K562 (cell line): Measurements from ENCODE around the gene LY6G6C. TPM values are rescaled to one million over a fixed set of nuclear protein-coding genes. Genes with fewer than 3 reads are reported as not detected.
A peak's percentile ranks its signal among the peaks of the same experiment; 100 is the strongest.

Experiments
- CCAR2 ChIP-seq: fragments of 200-400 bp; formaldehyde crosslinking; IDR thresholded peaks from 2 replicates; pipeline ENCODE4 v1.6.1; 2017; ENCODE audit warnings: mild to moderate bottlenecking, low read depth, low read length
- GABPB2 ChIP-seq: fragments of 250-450 bp; sonication (Bioruptor Pico); conservative IDR thresholded peaks from 2 replicates; pipeline ENCODE4 v1.5.1; 2021; ENCODE audit warnings: mild to moderate bottlenecking
- NRF1 ChIP-seq, 2 experiments: fragments of 450-650 bp; IDR thresholded peaks in 1 of 2; conservative IDR thresholded peaks in 1 of 2; 2 replicates each; pipeline ENCODE4 v1.6.1; 2014; ENCODE audit warnings: mild to moderate bottlenecking in 2 of 2
- PHF8 ChIP-seq: fragments of 200-600 bp; sonication (generic); IDR thresholded peaks from 2 replicates; pipeline ENCODE4 v1.6.1; 2012; ENCODE audit warnings: mixed run types, mild to moderate bottlenecking, inconsistent platforms, low read length, moderate library complexity, borderline replicate concordance
- STAG1 ChIP-seq: sonication (generic); formaldehyde crosslinking; IDR thresholded peaks from 2 replicates; pipeline ENCODE4 v1.5.0; 2020; ENCODE audit warnings: missing genetic modification reagents, borderline replicate concordance
- TBL1XR1 ChIP-seq, 2 experiments: IDR thresholded peaks; 2 replicates each; pipeline ENCODE4 v1.6.1; 2012; ENCODE audit warnings: improper control_type of control experiment in 2 of 2, low read length in 2 of 2, mild to moderate bottlenecking in 1 of 2
- ZNF175 ChIP-seq: fragments of 200-800 bp; sonication (Bioruptor generic); IDR thresholded peaks from 2 replicates; pipeline ENCODE4 v1.6.1; 2016; ENCODE audit warnings: low read depth, mild to moderate bottlenecking, missing genetic modification characterization, missing compliant biosample characterization
- ZNF3 ChIP-seq: fragments of 250-450 bp; sonication (Bioruptor Pico); IDR thresholded peaks from 2 replicates; pipeline ENCODE4 v1.5.0; 2021; ENCODE audit warnings: mild to moderate bottlenecking, moderate library complexity
- polyA plus RNA-seq, 8 experiments: library from polyadenylated mRNA; depleted of rRNA in 4 of 8; stranded (reverse) in 5 of 8; unstranded in 3 of 8; fragments of >200 nt; fragmentation: Nextera tagmentation in 2 of 8; fragmentation: Illumina TruSeq in 1 of 8; extraction: Ambion mirVana in 2 of 8; extraction: Trizol in 1 of 8; gene quantifications; 2 replicates each; pipeline versions ENCODE4 v1.2.1 to v1.2.3, GENCODE V29; 2011 to 2014; ENCODE audit warnings: inconsistent platforms in 1 of 8, missing spikeins in 1 of 8
- total RNA-seq, 7 experiments: library from RNA; depleted of rRNA in 6 of 7; stranded (reverse); fragments of >200 nt in 6 of 7; fragmentation: Illumina TruSeq in 2 of 7; extraction: Trizol in 2 of 7; gene quantifications; 2 replicates each; pipeline versions ENCODE4 v1.2.1 to v1.2.3, GENCODE V29; 2011 to 2021; ENCODE audit warnings: low replicate concordance in 1 of 7
- TF ChIP-seq, protein P1 (sequence below), 2 experiments: fragments of 450-650 bp in 1 of 2; sonication (generic) in 1 of 2; formaldehyde crosslinking in 1 of 2; IDR thresholded peaks; 2 replicates each; pipeline versions ENCODE4 v1.7.1 to v1.9.0; 2016 to 2022; ENCODE audit warnings: inconsistent platforms in 1 of 2, mild to moderate bottlenecking in 1 of 2, missing genetic modification reagents in 1 of 2
- TF ChIP-seq, protein P2 (sequence below), 2 experiments: fragments of 450-650 bp; IDR thresholded peaks; 2 replicates each; pipeline ENCODE4 v1.6.1; 2016
- TF ChIP-seq, protein P3 (sequence below): fragments of 250-450 bp; sonication (Bioruptor Pico); IDR thresholded peaks from 2 replicates; pipeline ENCODE4 v1.4.0; 2020; ENCODE audit warnings: borderline replicate concordance
- TF ChIP-seq, protein P4 (sequence below): fragments of 200-800 bp; sonication (Bioruptor generic); IDR thresholded peaks from 2 replicates; pipeline ENCODE4 v1.6.1; 2017; ENCODE audit warnings: missing genetic modification characterization, missing compliant biosample characterization

The LY6G6C gene
- total and polyA plus RNA-seq, 9 of the 15 experiments (the other 6 are each of a cell fraction or from before 2014, with no cell fraction given) = 0.06 to 0.20 TPM; not detected in 7

DNA sequence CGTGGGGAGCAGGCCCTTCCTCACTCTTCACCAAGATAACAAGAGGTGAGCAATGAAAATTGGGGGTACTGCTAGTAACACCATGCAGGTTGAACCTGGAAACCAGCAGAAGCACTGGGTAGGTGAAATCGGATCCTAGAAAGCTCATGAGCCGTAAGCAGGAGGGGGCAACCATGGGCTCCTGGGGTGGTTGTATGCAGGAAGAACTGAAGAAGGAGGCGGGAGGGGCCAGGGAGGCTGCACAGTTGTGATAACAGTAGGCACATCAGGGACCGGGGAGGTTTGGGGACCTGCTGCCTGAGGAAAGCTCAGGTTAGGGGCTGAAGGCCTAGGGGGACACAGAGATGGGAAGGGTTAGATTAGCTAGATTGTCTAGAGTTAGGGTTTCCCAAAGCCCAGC, 35.1 kb downstream of the LY6G6C start (continued):
- TF ChIP-seq, protein P1, sequence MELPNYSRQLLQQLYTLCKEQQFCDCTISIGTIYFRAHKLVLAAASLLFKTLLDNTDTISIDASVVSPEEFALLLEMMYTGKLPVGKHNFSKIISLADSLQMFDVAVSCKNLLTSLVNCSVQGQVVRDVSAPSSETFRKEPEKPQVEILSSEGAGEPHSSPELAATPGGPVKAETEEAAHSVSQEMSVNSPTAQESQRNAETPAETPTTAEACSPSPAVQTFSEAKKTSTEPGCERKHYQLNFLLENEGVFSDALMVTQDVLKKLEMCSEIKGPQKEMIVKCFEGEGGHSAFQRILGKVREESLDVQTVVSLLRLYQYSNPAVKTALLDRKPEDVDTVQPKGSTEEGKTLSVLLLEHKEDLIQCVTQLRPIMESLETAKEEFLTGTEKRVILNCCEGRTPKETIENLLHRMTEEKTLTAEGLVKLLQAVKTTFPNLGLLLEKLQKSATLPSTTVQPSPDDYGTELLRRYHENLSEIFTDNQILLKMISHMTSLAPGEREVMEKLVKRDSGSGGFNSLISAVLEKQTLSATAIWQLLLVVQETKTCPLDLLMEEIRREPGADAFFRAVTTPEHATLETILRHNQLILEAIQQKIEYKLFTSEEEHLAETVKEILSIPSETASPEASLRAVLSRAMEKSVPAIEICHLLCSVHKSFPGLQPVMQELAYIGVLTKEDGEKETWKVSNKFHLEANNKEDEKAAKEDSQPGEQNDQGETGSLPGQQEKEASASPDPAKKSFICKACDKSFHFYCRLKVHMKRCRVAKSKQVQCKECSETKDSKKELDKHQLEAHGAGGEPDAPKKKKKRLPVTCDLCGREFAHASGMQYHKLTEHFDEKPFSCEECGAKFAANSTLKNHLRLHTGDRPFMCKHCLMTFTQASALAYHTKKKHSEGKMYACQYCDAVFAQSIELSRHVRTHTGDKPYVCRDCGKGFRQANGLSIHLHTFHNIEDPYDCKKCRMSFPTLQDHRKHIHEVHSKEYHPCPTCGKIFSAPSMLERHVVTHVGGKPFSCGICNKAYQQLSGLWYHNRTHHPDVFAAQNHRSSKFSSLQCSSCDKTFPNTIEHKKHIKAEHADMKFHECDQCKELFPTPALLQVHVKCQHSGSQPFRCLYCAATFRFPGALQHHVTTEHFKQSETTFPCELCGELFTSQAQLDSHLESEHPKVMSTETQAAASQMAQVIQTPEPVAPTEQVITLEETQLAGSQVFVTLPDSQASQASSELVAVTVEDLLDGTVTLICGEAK (IDR thresholded peaks at IDR 0.05) = no peak
- TF ChIP-seq, protein P1 (CRISPR knock-in tag; IDR thresholded peaks at IDR 0.05) = no peak
- TF ChIP-seq, protein P2, sequence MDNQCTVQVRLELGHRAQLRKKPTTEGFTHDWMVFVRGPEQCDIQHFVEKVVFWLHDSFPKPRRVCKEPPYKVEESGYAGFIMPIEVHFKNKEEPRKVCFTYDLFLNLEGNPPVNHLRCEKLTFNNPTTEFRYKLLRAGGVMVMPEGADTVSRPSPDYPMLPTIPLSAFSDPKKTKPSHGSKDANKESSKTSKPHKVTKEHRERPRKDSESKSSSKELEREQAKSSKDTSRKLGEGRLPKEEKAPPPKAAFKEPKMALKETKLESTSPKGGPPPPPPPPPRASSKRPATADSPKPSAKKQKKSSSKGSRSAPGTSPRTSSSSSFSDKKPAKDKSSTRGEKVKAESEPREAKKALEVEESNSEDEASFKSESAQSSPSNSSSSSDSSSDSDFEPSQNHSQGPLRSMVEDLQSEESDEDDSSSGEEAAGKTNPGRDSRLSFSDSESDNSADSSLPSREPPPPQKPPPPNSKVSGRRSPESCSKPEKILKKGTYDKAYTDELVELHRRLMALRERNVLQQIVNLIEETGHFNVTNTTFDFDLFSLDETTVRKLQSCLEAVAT (IDR thresholded peaks at IDR 0.05) = 0 out of 4 replicates have a peak, but pooled peaks of 1 of the 2 experiments have one; percentile 12
- TF ChIP-seq TBL1XR1 (IDR thresholded peaks at IDR 0.05; ENCODE audit: low read length in 2 of 2) (no peak), GABPB2 (CRISPR knock-in tag) (no peak), NRF1 (conservative IDR thresholded peaks at IDR 0.05 in 1 of 2, IDR thresholded peaks at IDR 0.05 in 1 of 2) (no peak; a peak in 1 of 4 replicates), STAG1 (CRISPR knock-in tag) (no peak), ZNF175 (CRISPR knock-in tag) (no peak), PHF8 (no peak), CCAR2 (no peak), ZNF3 (no peak)
- TF ChIP-seq, protein P3, sequence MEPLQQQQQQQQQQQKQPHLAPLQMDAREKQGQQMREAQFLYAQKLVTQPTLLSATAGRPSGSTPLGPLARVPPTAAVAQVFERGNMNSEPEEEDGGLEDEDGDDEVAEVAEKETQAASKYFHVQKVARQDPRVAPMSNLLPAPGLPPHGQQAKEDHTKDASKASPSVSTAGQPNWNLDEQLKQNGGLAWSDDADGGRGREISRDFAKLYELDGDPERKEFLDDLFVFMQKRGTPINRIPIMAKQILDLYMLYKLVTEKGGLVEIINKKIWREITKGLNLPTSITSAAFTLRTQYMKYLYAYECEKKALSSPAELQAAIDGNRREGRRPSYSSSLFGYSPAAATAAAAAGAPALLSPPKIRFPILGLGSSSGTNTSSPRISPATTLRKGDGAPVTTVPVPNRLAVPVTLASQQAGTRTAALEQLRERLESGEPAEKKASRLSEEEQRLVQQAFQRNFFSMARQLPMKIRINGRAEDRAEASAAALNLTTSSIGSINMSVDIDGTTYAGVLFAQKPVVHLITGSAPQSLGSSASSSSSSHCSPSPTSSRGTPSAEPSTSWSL (CRISPR knock-in tag) = 0 out of 2 replicates have a peak, but pooled peaks have one; percentile 15
- TF ChIP-seq, protein P4, sequence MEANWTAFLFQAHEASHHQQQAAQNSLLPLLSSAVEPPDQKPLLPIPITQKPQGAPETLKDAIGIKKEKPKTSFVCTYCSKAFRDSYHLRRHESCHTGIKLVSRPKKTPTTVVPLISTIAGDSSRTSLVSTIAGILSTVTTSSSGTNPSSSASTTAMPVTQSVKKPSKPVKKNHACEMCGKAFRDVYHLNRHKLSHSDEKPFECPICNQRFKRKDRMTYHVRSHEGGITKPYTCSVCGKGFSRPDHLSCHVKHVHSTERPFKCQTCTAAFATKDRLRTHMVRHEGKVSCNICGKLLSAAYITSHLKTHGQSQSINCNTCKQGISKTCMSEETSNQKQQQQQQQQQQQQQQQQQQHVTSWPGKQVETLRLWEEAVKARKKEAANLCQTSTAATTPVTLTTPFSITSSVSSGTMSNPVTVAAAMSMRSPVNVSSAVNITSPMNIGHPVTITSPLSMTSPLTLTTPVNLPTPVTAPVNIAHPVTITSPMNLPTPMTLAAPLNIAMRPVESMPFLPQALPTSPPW = peak; percentile 61
